Endothelial cell of umbilical vein (primary cell): ENCODE data around the gene LECT2. TPM values are rescaled to one million over a fixed set of nuclear protein-coding genes. Genes with fewer than 3 reads are reported as not detected.

Experiments
- BruUV-seq: library from RNA; stranded (reverse); fragments of 400-500 nt; replicated peaks from 2 replicates; lab custom pipeline; 2021; lab: Mats Ljungman, UMichigan
- CTCF ChIA-PET: fragments of 300-600, 350-600 bp; sonication (Branson Sonifier 250); formaldehyde crosslinking; loops from one replicate; lab custom pipeline; 2021; ENCODE audit warnings: antibody characterized with exemption, inconsistent platforms; lab: Charles Lee
- POLR2A ChIA-PET: fragments of 300-600, 350-600 bp; sonication (Branson Sonifier 250); formaldehyde crosslinking; loops from one replicate; lab custom pipeline; 2021; ENCODE audit warnings: antibody characterized with exemption, inconsistent platforms; lab: Charles Lee
- DNase-seq: peaks from one replicate; pipeline ENCODE4 v3.0.0-alpha.2; 2011; ENCODE audit warnings: low read depth, low spot score
- FAIRE-seq: peaks from 2 replicates; lab custom pipeline; 2011; peaks lifted over from hg19 to GRCh38; lab: Jason Lieb, UNC
- H2AFZ ChIP-seq: 2 replicates; pipeline ENCODE4 v1.6.0; 2012; ENCODE audit warnings: low read depth, low read length, control low read depth, inconsistent platforms
- H3K27ac ChIP-seq: 2 replicates; pipeline ENCODE4 v1.5.1; 2011; ENCODE audit warnings: low read depth, mild to moderate bottlenecking, control low read depth, low read length, moderate library complexity; ENCODE audit not compliant: insufficient read depth
- H3K27me3 ChIP-seq, 2 experiments: 2 replicates each; pipeline versions ENCODE4 v1.6.0 to v1.6.1; 2011; ENCODE audit warnings: low read length in 2 of 2, mixed read lengths in 1 of 2; ENCODE audit not compliant: control insufficient read depth in 2 of 2, insufficient read depth in 2 of 2
- H3K36me3 ChIP-seq, 2 experiments: 2 replicates in 1 of 2; 3 replicates in 1 of 2; pipeline ENCODE4 v1.5.1; 2011; ENCODE audit warnings: low read length in 2 of 2, mild to moderate bottlenecking in 1 of 2, moderate library complexity in 1 of 2; ENCODE audit not compliant: control insufficient read depth in 2 of 2, insufficient read depth in 2 of 2; ENCODE audit errors: extremely low read depth in 1 of 2
- H3K4me1 ChIP-seq: 3 replicates; pipeline ENCODE4 v1.5.1; 2011; ENCODE audit warnings: mild to moderate bottlenecking, low read length; ENCODE audit not compliant: control insufficient read depth, insufficient read depth; ENCODE audit errors: extremely low read depth
- H3K4me2 ChIP-seq: 2 replicates; pipeline ENCODE4 v1.6.1; 2011; ENCODE audit warnings: low read length, control low read depth, mixed read lengths; ENCODE audit not compliant: insufficient read depth
- H3K4me3 ChIP-seq, 3 experiments: fragments of 200-600 bp in 1 of 3; sonication (generic), shearing (Covaris generic) in 1 of 3; replicated peaks in 1 of 3; 2 replicates each; pipeline ENCODE4 v1.5.1; 2011 to 2016; ENCODE audit warnings: control low read depth in 3 of 3, low read length in 3 of 3, mild to moderate bottlenecking in 2 of 3, inconsistent platforms in 1 of 3, low read depth in 1 of 3, moderate library complexity in 1 of 3; ENCODE audit not compliant: insufficient read depth in 1 of 3
- H3K79me2 ChIP-seq: 2 replicates; pipeline ENCODE4 v1.6.0; 2012; ENCODE audit warnings: low read length, inconsistent platforms; ENCODE audit not compliant: control insufficient read depth, insufficient read depth
- H3K9ac ChIP-seq: replicated peaks from 2 replicates; pipeline ENCODE3; 2011; ENCODE audit warnings: low read length, control low read depth; ENCODE audit not compliant: insufficient read depth; ENCODE audit errors: extremely low read depth
- H3K9me1 ChIP-seq: replicated peaks from 3 replicates; pipeline ENCODE4 v1.6.0; 2011; ENCODE audit warnings: mild to moderate bottlenecking, low read length; ENCODE audit not compliant: control insufficient read depth, insufficient read depth; ENCODE audit errors: extremely low read depth
- H3K9me3 ChIP-seq: replicated peaks from 2 replicates; pipeline ENCODE4 v1.5.1; 2012; ENCODE audit warnings: low read length, inconsistent platforms; ENCODE audit not compliant: control insufficient read depth, insufficient read depth
- H4K20me1 ChIP-seq: replicated peaks from 2 replicates; pipeline ENCODE3; 2011; ENCODE audit warnings: mild to moderate bottlenecking, low read length; ENCODE audit not compliant: control insufficient read depth, insufficient read depth; ENCODE audit errors: extremely low read depth
- EZH2 ChIP-seq: IDR thresholded peaks from 2 replicates; pipeline ENCODE4 v1.6.1; 2012; ENCODE audit warnings: borderline replicate concordance, low read depth, mild to moderate bottlenecking, moderate library complexity, low read length, inconsistent platforms; ENCODE audit not compliant: severe bottlenecking
- FOS ChIP-seq: IDR thresholded peaks from 2 replicates; pipeline ENCODE4 v1.6.1; 2011; ENCODE audit warnings: mild to moderate bottlenecking, low read length, moderate library complexity, borderline replicate concordance; ENCODE audit not compliant: insufficient read depth
- GATA2 ChIP-seq: IDR thresholded peaks from 2 replicates; pipeline ENCODE4 v1.7.0; 2011; ENCODE audit warnings: low read depth, mild to moderate bottlenecking, moderate library complexity, mixed read lengths, low read length; ENCODE audit not compliant: insufficient read length, insufficient read depth
- JUN ChIP-seq: IDR thresholded peaks from 2 replicates; pipeline ENCODE4 v1.6.1; 2011; ENCODE audit warnings: borderline replicate concordance, low read depth; ENCODE audit not compliant: insufficient read length, insufficient read depth
- MYC ChIP-seq: IDR thresholded peaks from one replicate; pipeline ENCODE4 v1.6.1; 2011; ENCODE audit warnings: mild to moderate bottlenecking, low read depth, low read length
- POLR2A ChIP-seq: IDR thresholded peaks from 2 replicates; pipeline ENCODE4 v1.6.1; 2012; ENCODE audit warnings: low read depth, mild to moderate bottlenecking, control low read depth, low read length
- POLR2AphosphoS5 ChIP-seq: IDR thresholded peaks from 2 replicates; pipeline ENCODE4 v1.6.1; 2012; ENCODE audit warnings: low read depth, mild to moderate bottlenecking, control low read depth, low read length, moderate library complexity; ENCODE audit not compliant: insufficient read depth
- dilution Hi-C: fragments of 300-500 bp; cut with MboI; formaldehyde crosslinking; loops from one replicate; pipeline ENCODE4 v1.15.0; 2019; ENCODE audit warnings: low sequenced_read_pairs; ENCODE audit not compliant: extremely low pct_ligation_motif_present
- intact Hi-C: fragments of 100-400 bp; cut with micrococcal nuclease; formaldehyde crosslinking; loops from one replicate; pipeline ENCODE4 v1.10.0; 2022
- polyA plus RNA-seq, 4 experiments: library from polyadenylated mRNA; depleted of rRNA in 3 of 4; stranded (reverse) in 3 of 4; unstranded in 1 of 4; fragments of >200 nt; gene quantifications; 2 replicates each; pipeline versions ENCODE4 v1.2.1 to v1.2.3, GENCODE V29; 2011 to 2012; ENCODE audit warnings: missing spikeins in 1 of 4
- total RNA-seq: library from RNA; stranded (reverse); gene quantifications from 2 replicates; pipeline ENCODE4 v1.2.3, GENCODE V29; 2021
- TF ChIP-seq, protein P1 (sequence below), 2 donors: IDR thresholded peaks; 1 replicate in 1 of 2; 2 replicates in 1 of 2; pipeline ENCODE4 v1.5.1; 2011; ENCODE audit warnings: low read length in 2 of 2, mild to moderate bottlenecking in 2 of 2, moderate library complexity in 2 of 2, control low read depth in 1 of 2, inconsistent platforms in 1 of 2, low read depth in 1 of 2; ENCODE audit not compliant: insufficient read depth in 1 of 2; ENCODE audit errors: extremely low read depth in 1 of 2
- TF ChIP-seq, protein P2 (sequence below): IDR thresholded peaks from 2 replicates; pipeline ENCODE4 v1.6.1; 2011; ENCODE audit not compliant: insufficient read depth, insufficient read length

LECT2 gene
- total and polyA plus RNA-seq, 2 donors (not counting 3 experiments of a cell fraction or from before 2014, with no cell fraction given) = not detected

DNA sequence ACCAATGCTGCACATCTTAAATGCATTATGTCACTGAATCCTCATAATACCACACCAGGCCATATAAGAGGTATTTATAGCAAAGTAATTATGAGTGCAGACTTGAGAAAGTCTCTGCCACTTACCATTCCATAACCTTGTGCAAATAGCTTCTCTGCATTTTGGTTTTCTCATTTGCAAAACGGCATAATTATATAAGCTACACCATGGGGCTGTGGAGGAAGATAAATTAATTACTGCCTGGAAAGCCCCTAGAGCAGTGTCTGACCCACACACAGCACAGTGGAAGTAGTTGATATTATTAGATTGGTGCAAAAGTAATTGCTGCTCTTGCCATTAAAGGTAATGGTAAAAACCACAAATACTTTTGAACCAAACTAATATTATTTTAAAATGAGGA, 49.6 kb downstream of the LECT2 start:
- H3K79me2 ChIP-seq = no peaks in the 10 kb centered on the region
- no peaks in the 10 kb centered on the region for H3K9me1 ChIP-seq
- no peaks in the 10 kb centered on the region for H4K20me1 ChIP-seq
- no peaks in the 10 kb centered on the region for H3K4me1 ChIP-seq
- ChIA-PET POLR2A (no interaction called here), CTCF (interaction anchor here (0.8 to 0.9 kb wide), 2 partner anchors 14 to 40 kb away, joined by 3 read pairs; no protein-coding TSS in a partner anchor)
- dilution Hi-C loops = no loop called here
- no peak overlapping the region for H3K4me2 ChIP-seq
- no peak for TF ChIP-seq EZH2
- TF ChIP-seq POLR2A = no peak
- TF ChIP-seq FOS = no peak
- no peak for TF ChIP-seq MYC
- TF ChIP-seq GATA2 = no peak
- TF ChIP-seq, protein P1, sequence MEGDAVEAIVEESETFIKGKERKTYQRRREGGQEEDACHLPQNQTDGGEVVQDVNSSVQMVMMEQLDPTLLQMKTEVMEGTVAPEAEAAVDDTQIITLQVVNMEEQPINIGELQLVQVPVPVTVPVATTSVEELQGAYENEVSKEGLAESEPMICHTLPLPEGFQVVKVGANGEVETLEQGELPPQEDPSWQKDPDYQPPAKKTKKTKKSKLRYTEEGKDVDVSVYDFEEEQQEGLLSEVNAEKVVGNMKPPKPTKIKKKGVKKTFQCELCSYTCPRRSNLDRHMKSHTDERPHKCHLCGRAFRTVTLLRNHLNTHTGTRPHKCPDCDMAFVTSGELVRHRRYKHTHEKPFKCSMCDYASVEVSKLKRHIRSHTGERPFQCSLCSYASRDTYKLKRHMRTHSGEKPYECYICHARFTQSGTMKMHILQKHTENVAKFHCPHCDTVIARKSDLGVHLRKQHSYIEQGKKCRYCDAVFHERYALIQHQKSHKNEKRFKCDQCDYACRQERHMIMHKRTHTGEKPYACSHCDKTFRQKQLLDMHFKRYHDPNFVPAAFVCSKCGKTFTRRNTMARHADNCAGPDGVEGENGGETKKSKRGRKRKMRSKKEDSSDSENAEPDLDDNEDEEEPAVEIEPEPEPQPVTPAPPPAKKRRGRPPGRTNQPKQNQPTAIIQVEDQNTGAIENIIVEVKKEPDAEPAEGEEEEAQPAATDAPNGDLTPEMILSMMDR (IDR thresholded peaks at IDR 0.05; ENCODE audit: extremely low read depth in 1 of 2, insufficient read depth in 1 of 2, low read depth in 1 of 2, low read length in 2 of 2) = no peak
- no peak for TF ChIP-seq JUN
- TF ChIP-seq, protein P2, sequence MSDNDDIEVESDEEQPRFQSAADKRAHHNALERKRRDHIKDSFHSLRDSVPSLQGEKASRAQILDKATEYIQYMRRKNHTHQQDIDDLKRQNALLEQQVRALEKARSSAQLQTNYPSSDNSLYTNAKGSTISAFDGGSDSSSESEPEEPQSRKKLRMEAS = no peak
- TF ChIP-seq POLR2AphosphoS5 = no peak
- no peak overlapping the region for H3K9ac ChIP-seq
- no peak overlapping the region for H3K27ac ChIP-seq
- intact Hi-C loops = no loop called here
- H3K9me3 ChIP-seq = no peaks in the 10 kb centered on the region
- H2AFZ ChIP-seq = no peak overlapping the region
- no peaks in the 10 kb centered on the region for H3K36me3 ChIP-seq
- H3K4me3 ChIP-seq = no peak overlapping the region
- H3K27me3 ChIP-seq = peaks cover 0 to 48% of the 10 kb centered on the region in 2 experiments
- no peak for FAIRE-seq
- DNase-seq = no peak
- BruUV-seq = no TSS peak
